HG03575 (cell line): ENCODE results near the gene DARS1.
"Not testable (repeated sequence)": the region's sequence is repeated elsewhere in the genome, so short reads cannot be mapped to it uniquely, and the experiment has no call there.

Source experiments
- ATAC-seq: cut with Tn5 transposase; IDR thresholded peaks from one replicate; pipeline ENCODE4 v1.9.1; 2021; ENCODE audit not compliant: unreplicated experiment, insufficient number of reproducible peaks, low FRiP score; ENCODE audit errors: extremely low read depth

The DARS1 gene

DNA sequence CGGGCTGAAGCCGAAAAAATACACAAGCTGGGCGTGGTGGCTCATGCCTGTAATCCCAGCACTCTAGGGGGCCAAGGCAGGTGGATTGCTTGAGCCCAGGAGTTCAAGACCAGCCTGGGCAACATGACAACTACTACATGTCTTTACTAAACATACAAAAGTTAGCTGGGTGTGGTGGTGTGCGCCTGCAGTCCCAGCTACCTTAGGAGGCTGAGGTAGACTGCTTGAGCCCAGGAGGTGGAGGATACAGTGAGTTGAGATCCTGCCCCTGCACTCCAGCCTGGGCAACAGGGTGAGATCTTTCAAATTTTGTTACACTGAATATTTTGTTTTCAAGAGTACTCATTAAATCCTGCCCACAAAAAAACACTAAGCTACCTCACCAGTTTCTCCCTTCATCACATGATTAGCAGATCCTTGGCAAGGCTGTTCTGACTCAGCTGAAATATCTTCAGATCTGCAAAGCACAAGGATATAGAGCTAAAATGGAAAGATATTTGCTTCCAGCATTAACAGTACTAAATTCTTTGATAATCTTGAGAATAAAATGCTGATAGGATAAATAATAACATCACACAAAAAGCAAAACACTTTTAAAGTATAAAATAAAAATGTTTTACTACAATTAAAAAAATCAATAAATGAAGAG is 81.0 kb downstream of the DARS1 start:
- ATAC-seq, result no peak

DNA sequence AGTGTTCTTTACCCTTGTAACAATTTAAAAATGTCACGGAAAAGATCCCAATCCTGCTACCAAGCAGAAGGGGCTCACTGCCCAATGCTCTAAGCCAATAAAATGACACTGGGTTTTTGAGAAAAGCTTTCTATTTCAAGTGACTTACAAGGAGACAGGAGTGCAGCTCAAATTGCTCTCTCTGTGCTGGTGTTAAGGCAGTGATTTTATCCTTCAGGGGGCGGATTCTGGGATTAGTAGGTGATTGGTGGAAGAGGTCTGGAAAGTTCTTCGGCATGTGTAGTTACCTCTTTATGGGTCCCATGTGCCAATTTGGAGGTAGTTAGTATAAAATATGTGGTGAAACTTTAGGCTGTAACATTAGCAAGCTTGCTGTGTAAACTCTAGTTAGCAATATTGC is 81.8 kb downstream of the DARS1 start:
- no peak for ATAC-seq

DNA sequence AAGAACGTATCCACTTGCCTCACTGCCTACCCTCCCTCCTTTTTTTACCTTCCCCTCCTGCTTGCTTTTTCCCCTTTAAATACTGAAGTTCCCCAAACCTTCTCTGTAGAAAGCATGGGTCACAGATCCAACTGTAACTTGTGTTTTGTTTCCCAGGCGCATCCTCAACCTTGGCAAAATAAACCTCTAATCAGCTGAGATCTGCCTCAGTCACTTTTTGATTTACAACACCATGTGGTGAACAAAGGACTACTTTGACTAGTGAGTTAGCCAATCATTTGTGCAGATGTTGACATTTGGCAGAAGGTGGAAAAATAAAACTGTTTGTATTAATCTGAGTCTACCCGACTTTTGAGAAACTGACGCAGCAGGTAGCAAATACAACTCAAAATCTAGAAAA is 85.9 kb downstream of the DARS1 start:
- no peak for ATAC-seq

DNA sequence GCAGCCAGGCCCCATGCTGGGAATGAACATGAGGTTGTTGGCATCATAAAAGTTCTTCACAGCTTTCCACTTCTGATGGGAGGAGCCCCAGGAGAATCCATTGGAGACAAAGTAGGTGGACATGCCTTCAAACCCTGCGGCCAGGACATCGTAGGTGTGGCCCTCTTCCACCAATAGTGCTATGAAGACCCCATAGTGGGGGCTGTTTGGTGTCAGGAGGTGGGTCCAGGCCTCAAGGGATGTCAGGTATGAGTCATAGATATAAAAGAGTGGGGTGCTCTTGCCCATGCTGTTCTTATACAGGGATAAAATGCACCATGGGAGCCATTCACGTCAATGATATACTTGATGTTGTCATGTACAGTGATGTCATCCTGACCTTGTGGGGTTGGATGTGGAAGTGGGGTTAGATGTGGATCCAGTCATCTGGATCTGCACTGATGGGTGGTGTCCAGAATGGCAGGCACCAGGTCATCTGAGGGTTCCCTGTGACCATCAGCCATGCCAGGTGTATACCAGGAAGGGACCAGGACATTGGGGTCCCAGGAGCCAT is 87.1 kb downstream of the DARS1 start:
- no peak for ATAC-seq

DNA sequence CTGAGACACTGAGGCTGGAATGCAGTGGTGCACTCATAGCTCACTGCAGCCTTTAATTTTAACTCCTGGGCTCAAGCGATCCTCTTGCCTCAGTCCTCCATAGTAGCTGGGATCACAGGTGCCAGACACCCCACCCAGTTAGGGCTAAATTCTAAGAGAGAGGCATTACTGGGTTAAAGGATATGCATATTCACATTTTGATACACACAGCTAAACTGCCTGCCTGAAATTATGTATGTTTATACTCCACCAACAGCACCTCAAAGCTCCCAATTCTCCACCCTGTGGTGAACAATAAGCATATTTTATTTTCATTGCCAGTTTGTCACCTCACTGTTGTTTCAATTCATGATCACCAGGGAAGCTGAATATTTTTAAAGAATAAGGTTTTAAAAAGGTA is 90.5 kb downstream of the DARS1 start:
- ATAC-seq, result no peak

DNA sequence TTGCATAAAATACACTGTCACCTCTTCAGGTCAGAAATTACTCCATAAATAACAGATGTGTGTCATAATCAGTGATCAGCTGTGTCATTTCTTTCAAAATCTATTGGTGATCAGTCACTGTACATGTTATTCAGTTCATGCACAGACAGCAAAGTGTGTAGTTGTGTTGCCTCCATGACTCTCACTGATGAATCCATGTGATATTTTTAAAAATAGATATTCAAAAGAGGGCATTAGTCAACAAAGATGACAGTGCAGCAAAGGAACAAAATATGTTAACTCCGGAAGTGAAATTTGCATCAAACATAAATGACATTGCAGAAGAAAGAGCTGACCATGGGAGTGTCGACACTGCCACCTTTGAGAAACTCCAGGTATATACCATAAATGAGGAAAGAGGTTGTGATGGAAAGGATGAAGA is 92.0 kb downstream of the DARS1 start:
- ATAC-seq, result no peak

DNA sequence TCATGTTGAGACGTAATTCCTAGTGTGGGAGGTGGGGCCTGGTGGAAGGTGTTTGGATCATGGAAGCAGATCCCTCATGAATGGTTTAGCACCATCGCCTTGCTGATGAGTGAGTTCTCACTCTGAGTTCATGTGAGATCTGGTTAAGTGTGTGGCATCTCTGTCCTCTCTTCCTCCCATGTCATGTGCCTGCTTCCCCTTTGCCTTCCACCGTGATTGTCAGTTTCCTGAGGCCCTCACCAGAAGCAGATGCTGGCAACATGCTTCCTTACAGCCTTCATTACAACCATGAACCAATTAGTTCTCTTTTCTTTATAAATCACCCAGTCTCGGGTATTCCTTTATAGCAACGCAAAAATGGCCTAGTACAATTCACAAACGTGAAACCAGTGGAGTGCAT is 94.6 kb downstream of the DARS1 start:
- ATAC-seq, result no peak

DNA sequence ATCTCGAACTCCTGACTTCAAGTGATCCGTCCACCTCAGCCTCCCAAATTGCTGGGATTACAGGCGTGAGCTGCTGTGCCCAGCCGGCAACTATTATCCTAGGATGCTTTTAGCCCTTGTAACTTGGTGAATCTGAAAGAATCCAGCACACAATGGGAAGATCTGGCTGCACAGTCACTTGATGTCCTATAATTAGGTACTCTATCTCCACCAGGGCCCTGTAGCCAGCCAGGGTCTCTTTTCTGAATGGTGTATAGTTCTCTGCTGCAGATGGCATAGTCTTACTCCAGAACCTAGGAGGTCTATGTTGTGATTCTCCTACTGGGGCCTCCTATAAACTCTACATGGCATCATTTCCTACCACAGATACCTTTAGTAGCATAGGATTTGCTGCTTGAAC is 95.3 kb downstream of the DARS1 start:
- no peak for ATAC-seq

DNA sequence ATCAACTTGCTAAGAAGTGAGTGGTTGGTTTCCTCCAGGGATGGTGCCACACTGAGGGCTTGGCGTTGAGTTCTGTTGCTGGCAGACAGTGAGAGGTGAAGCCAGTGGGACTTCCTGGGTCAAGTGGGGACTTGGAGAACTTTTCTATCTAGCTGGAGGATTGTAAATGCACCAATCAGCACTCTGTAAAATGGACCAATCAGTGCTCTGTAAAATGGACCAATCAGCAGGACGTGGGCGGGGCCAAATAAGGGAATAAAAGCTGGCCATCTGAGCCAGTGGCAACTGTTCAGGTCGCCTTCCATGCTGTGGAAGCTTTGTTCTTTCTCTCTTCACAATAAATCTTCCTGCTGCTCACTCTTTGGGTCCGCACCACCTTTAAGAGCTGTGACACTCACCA is 96.8 kb downstream of the DARS1 start:
- not testable (repeated sequence) for ATAC-seq

DNA sequence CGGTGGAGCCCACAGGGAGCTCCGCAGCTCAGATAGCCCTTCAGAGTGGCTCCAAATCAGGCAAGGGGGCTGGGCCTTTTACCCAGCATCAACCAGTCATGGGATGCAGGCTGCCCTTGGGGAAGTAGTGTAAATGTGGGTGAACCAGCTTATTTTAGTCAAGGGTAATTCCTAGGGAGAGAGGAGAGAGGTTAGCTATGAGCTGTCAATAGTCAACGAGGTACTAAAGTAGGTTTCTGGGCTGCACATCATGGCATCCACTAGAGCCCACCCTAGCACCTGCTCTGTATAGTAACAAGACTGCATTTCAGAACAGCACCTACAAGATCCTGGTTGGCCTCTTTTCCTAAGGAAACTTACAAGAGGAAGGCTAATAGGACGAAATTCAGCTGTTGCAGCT is 99.7 kb downstream of the DARS1 start:
- no peak for ATAC-seq

DNA sequence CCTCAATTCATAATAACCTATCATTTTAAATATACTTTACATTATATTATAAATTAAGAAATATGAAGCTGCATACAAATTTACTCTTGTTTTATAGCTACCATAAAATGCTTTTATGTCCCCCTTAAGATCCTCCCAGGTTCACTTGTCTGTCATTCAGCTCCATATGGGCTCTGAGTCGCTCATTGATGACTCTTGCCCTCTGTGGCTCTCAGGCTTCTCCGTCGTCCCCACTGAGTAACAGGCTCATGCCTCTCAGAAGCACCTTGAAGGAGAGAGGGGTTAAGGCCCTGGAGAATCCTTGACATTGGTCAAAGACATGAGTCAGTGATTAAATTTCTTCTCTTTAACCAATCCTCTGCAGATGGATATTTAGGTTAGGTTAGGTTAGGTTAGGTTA is 103.0 kb downstream of the DARS1 start:
- no peak for ATAC-seq

DNA sequence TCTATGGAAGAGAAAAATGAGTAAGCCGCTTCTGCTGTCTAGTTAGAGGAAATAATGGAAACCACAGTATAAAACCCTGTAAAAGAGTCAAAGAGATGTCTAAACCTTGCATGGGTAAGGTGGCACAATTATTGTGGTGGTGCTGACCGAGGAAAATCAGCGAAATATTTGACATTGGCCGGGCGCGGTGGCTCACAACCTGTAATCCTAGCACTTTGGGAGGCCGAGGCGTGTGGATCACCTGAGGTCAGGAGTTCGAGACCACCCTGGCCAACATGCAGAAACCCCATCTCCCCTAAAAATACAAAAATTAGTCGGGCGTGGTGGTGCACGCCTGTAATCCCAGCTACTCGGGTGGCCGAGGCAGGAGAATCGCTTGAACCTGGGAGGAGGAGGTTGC is 108.7 kb downstream of the DARS1 start:
- not testable (repeated sequence) for ATAC-seq

DNA sequence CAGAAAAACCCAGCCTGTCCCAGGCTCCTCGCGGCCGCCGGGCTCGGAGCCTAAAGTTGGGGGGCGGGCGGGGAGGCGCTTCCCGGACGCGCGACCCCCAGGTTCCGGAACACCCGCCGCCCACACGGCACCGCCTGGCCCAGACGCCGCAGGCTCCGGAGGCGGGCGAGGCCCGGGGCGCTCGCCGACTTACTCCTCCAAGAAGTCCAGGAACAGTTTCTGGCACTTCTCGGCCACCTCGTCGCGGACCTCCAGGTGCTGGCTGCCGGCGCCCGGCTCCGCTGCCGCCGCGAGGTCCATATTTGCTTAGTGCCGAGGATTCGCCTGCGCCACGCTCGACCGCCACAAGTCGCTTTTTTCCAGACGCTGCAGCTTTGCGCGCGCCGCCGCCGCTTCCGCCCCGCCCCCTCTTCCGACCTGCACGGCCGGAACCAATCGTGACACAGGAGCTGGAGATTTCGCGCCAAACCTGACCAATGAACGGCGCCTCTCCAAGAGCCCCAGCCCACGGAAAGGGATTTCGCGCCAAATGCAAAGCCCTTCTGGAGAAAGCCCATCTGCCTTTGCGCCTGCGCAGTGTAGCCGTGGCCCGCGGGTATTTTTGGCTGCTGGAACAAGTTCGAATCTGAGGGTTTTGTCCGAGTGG is 109.2 kb downstream of the DARS1 start, which contains the start of gene MCM6:
MCM6 (minus strand) TSS at position 378 of the 646 bp plus-strand sequence; CDS start at position 300, 78 bp downstream.
- ATAC-seq, result peak; percentile 79

DNA sequence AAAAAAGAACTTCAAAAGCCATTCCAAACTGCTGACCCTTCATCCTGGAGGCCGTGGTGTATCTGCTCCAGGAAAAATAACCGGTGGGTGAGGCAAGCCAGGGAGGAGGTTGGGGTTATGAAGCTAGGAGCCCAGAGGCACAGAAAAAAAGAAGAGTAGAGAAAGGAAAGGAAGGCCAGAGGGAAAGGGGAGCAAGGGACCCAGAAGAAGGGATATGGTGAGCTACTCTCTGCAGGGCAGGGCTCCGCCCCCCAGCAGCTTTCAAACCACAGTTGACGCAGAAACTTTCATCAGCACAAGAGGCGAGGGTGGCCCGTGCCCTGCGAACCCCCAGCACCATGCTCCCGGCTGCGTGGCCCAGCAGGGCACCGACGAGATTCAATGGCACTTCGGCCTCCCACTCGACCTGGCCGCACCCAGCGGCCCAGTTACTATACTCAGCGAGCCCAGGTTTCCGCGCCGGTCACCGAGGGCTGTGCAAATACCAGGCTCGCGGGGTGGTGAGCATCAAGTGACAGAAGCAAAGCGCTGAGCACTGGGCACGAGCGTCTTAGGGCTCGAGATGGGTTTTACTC is 109.8 kb downstream of the DARS1 start:
- peak; percentile 39 for ATAC-seq

DNA sequence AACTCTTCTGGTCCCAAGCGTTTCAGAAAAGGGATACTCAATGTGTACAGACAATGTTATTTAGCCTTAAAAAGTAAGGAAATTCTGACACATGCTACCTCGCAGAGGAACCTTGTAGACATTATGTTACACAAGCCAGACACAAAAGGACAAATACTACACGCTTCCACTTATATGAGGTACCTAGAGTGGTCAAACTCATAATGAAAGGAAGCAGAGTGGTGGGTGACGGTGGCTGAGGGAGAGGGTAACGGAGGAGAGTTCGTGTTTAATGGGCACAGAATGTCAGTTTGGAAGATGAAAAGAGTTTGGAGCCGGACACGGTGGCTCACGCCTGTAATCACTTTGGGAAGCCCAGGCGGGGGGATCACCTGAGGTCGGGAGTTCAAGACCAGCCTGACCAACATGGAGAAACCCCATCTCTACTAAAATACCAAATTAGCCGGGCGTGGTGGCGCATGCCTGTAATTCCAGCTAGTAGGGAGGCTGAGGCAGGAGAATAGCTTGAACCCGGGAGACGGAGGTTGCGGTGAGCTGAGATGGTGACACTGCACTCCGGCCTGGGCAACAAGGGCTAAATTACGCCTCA is 110.6 kb downstream of the DARS1 start:
- ATAC-seq, result no peak

DNA sequence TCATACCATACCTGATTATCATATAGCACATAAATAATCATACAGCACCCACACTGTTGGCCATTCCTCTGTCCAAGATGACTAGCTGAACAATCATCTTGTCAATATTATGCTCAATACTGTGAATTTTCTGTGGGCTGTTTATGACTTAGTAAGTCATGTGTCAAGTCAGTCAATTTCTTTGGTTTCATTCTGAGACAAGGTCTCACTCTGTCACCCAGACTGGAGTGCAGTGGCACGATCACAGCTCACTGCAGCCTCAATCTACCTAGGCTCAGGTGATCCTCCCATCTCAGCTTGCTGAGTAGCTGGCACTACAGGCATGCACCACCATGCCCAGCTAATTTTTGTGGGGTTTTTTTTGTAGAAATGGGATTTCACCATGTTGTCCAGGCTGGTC is 114.9 kb downstream of the DARS1 start:
- ATAC-seq, result no peak

DNA sequence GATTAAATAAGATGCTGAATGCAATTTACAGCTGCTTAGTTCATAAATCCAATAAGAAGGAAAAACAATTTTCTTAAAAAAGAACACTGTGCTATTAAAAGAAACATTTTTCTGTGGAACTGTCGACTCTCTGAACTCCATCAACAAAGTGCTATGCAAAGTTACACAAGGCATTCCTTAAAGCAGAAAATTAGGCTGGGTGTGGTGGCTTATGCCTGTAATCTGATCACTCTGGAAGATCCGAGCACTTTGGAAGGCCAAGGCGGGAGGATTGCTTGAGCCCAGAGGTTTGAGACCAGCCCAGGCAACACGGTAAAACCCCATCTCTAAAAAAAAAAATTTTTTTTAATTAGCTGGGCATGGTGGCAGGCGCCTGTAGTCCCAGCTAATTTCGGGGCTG is 122.2 kb downstream of the DARS1 start:
- ATAC-seq, result no peak

DNA sequence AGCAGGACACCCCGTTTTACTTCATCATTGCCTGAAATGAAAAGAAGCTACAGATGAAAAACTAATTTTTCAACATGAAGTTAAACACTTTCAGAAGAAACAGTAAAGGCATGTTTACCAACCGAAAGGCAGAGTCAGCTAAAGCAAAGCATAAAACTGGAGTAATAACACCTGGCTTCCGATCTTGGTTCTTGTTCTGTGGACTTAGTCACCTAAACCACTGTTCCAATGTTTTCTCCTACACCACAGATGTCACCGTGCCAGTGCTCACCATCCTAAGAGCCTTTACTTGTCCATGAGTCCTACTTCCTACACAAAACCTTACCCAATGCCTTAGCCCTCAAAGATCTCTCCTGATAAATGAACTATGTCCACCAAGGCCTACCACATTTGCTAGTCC is 122.7 kb downstream of the DARS1 start:
- ATAC-seq, result no peak
